ENCODE results near the gene SMARCC2.

DNA sequence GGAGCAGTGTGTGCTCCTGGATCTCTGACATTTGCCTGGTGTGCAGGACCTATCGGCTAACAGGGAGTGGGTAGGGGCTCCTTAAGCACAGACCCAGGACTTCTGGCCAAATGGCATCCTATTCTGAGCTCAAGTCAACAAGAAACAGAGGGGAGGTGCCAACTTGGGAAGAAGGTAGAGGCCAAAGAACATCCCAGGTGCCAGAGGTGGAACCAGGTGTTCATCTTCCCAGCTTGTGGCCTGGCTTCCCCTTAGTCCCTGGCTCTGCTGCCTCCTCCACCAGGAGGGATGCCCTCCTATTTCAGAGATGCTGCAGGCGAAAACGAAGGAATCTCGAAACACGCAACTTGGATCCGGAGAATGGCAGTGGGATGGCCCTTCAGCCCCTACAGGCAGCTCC lies 46.8 kb upstream of the SMARCC2 start:
- TF ChIP-seq, protein P1, sequence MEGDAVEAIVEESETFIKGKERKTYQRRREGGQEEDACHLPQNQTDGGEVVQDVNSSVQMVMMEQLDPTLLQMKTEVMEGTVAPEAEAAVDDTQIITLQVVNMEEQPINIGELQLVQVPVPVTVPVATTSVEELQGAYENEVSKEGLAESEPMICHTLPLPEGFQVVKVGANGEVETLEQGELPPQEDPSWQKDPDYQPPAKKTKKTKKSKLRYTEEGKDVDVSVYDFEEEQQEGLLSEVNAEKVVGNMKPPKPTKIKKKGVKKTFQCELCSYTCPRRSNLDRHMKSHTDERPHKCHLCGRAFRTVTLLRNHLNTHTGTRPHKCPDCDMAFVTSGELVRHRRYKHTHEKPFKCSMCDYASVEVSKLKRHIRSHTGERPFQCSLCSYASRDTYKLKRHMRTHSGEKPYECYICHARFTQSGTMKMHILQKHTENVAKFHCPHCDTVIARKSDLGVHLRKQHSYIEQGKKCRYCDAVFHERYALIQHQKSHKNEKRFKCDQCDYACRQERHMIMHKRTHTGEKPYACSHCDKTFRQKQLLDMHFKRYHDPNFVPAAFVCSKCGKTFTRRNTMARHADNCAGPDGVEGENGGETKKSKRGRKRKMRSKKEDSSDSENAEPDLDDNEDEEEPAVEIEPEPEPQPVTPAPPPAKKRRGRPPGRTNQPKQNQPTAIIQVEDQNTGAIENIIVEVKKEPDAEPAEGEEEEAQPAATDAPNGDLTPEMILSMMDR (IDR thresholded peaks at IDR 0.05), result no peak
- TF ChIP-seq POLR2A (IDR thresholded peaks at IDR 0.05) (no peak), POLR2AphosphoS5 (IDR thresholded peaks at IDR 0.05) (no peak)

Measured in prostate gland (tissue), 2 donors.